Panc1 (cell line): Measurements from ENCODE around the gene ADARB2. TPM values are rescaled to one million over a fixed set of nuclear protein-coding genes. Genes with fewer than 3 reads are reported as not detected.
"Not testable (repeated sequence)": the region's sequence is repeated elsewhere in the genome, so short reads cannot be mapped to it uniquely, and the experiment has no call there.

Experiments
- ATAC-seq: fragments of 200-7000 bp; cut with Tn5 transposase; 2 replicates; pipeline ENCODE4 v1.9.1; 2020; ENCODE audit warnings: mild to moderate bottlenecking, moderate library complexity
- BruUV-seq: library from RNA; stranded (reverse); fragments of 400-500 nt; replicated peaks from 2 replicates; lab custom pipeline; 2021; lab: Mats Ljungman, UMichigan
- CTCF ChIA-PET: fragments of 300-600 bp; sonication (Branson Sonifier 250); formaldehyde crosslinking; loops from one replicate; lab custom pipeline; 2022; ENCODE audit warnings: antibody characterized with exemption; lab: Charles Lee
- POLR2A ChIA-PET: fragments of 300-600 bp; sonication (Branson Sonifier 250); formaldehyde crosslinking; loops from one replicate; lab custom pipeline; 2022; ENCODE audit warnings: antibody characterized with exemption; lab: Charles Lee
- DNase-seq: peaks from one replicate; pipeline ENCODE4 v3.0.0-alpha.2; 2010; ENCODE audit warnings: low read depth, low spot score
- H3K27ac ChIP-seq: 2 replicates; pipeline ENCODE4 v1.5.1; 2011; ENCODE audit warnings: mild to moderate bottlenecking, low read length, inconsistent platforms
- H3K27me3 ChIP-seq: fragments of 200-500 bp; sonication (Bioruptor generic); 2 replicates; pipeline ENCODE4 v1.6.0; 2014; ENCODE audit warnings: low read length, inconsistent platforms; ENCODE audit not compliant: control insufficient read depth, insufficient read depth
- H3K36me3 ChIP-seq: fragments of 200-500 bp; sonication (Bioruptor generic); 2 replicates; pipeline ENCODE4 v1.5.1; 2014; ENCODE audit warnings: inconsistent platforms, mild to moderate bottlenecking, low read length, moderate library complexity; ENCODE audit not compliant: control insufficient read depth, insufficient read depth
- H3K4me1 ChIP-seq: 2 replicates; pipeline ENCODE4 v1.5.1; 2011; ENCODE audit warnings: inconsistent platforms, mild to moderate bottlenecking, low read length, moderate library complexity; ENCODE audit not compliant: control insufficient read depth, insufficient read depth
- H3K4me3 ChIP-seq, 2 experiments: 2 replicates each; pipeline ENCODE4 v1.5.1; 2011 to 2012; ENCODE audit warnings: low read depth in 2 of 2, low read length in 2 of 2, mild to moderate bottlenecking in 2 of 2, inconsistent platforms in 1 of 2, moderate library complexity in 1 of 2
- H3K9me3 ChIP-seq: fragments of 200-500 bp; sonication (Bioruptor generic); 2 replicates; pipeline ENCODE4 v1.5.1; 2014; ENCODE audit warnings: low read depth, mild to moderate bottlenecking, inconsistent platforms, low read length, moderate library complexity; ENCODE audit not compliant: control insufficient read depth, insufficient read depth
- POLR2AphosphoS5 ChIP-seq: IDR thresholded peaks from 2 replicates; pipeline ENCODE4 v1.6.1; 2012; ENCODE audit warnings: mild to moderate bottlenecking, low read depth, low read length, moderate library complexity
- SIN3A ChIP-seq: IDR thresholded peaks from 2 replicates; pipeline ENCODE4 v1.6.1; 2012; ENCODE audit warnings: low read depth, mild to moderate bottlenecking, low read length, moderate library complexity, borderline replicate concordance; ENCODE audit not compliant: insufficient read depth
- TCF7L2 ChIP-seq: IDR thresholded peaks from 2 replicates; pipeline ENCODE4 v1.6.1; 2011; ENCODE audit warnings: mild to moderate bottlenecking, low read depth, low read length, inconsistent platforms
- in situ Hi-C: cut with HindIII; loops from 2 replicates; pipeline ENCODE4 v1.10.0; 2016; ENCODE audit warnings: low sequenced_read_pairs, low pct_unique_long_range_greater_than_20kb
- intact Hi-C: fragments of 100-400 bp; cut with micrococcal nuclease; formaldehyde crosslinking; loops from one replicate; pipeline ENCODE4 v1.10.0; 2022; ENCODE audit not compliant: unreplicated experiment
- total RNA-seq: library from RNA; stranded (reverse); gene quantifications from one replicate; pipeline ENCODE4 v1.2.1, GENCODE V29; 2021; ENCODE audit not compliant: unreplicated experiment
- TF ChIP-seq, protein P1 (sequence below): fragments of 450-650 bp; IDR thresholded peaks from 2 replicates; pipeline ENCODE4 v1.5.1; 2017; ENCODE audit warnings: mild to moderate bottlenecking
- TF ChIP-seq, protein P2 (sequence below), 2 experiments: IDR thresholded peaks; 2 replicates each; pipeline ENCODE4 v1.6.1; 2011 to 2012; ENCODE audit warnings: low read depth in 2 of 2, control low read depth in 1 of 2, low read length in 1 of 2, mild to moderate bottlenecking in 1 of 2, moderate library complexity in 1 of 2; ENCODE audit not compliant: insufficient read depth in 1 of 2

Gene ADARB2
- total RNA-seq, 1 experiment from 2014 or later = 0.31 TPM

DNA sequence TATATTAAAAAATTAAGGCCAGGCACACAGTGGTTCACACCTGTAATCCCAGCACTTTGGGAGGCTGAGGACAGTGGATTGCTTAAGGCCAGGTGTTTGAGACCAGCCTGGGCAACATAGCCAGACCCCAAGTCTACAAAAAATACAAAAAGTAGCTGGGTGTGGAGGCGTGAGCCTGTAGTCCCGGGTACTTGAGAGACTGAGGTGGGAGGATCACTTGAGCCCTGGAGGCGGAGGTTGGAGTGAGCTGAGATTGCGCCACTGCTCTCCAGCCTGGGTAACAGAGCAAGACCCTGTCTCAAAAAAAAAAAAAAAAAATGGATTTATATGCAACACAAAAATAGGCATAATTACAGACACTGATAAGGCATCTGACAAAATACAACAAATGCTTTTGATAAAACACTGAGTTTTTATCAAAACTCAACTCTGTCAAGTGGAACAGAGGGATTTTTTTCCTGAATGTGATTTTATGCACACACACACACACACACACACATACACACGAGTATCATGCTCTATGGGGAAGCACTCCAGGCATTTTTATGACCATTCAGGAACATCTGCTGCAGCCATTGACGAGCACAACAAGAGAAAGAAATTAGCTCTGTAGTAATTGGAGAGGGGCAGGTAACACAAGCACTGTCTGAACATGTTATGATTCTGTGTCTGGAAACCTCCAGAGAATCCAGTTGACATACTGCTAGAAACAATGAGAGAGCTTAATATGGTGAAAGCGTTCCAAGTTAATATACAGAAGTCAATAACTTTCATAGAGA, 488.0 kb downstream of the ADARB2 start:
- Histone ChIP-seq H3K27ac (no peak overlapping the region), H3K4me3 (no peak overlapping the region), H3K4me1 (no peaks in the 10 kb centered on the region), H3K9me3 (no peaks in the 10 kb centered on the region), H3K36me3 (no peaks in the 10 kb centered on the region), H3K27me3 (peaks cover 14% of the 10 kb centered on the region; the same call in 1 of the 2 replicates)
- no TSS peak for BruUV-seq
- ChIA-PET CTCF (no interaction called here), POLR2A (no interaction called here)
- intact Hi-C loops (no loop called here), in situ Hi-C loops (no loop called here)
- TF ChIP-seq SIN3A (no peak), TCF7L2 (no peak), POLR2AphosphoS5 (no peak)
- TF ChIP-seq, protein P1, sequence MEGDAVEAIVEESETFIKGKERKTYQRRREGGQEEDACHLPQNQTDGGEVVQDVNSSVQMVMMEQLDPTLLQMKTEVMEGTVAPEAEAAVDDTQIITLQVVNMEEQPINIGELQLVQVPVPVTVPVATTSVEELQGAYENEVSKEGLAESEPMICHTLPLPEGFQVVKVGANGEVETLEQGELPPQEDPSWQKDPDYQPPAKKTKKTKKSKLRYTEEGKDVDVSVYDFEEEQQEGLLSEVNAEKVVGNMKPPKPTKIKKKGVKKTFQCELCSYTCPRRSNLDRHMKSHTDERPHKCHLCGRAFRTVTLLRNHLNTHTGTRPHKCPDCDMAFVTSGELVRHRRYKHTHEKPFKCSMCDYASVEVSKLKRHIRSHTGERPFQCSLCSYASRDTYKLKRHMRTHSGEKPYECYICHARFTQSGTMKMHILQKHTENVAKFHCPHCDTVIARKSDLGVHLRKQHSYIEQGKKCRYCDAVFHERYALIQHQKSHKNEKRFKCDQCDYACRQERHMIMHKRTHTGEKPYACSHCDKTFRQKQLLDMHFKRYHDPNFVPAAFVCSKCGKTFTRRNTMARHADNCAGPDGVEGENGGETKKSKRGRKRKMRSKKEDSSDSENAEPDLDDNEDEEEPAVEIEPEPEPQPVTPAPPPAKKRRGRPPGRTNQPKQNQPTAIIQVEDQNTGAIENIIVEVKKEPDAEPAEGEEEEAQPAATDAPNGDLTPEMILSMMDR = no peak
- TF ChIP-seq, protein P2, sequence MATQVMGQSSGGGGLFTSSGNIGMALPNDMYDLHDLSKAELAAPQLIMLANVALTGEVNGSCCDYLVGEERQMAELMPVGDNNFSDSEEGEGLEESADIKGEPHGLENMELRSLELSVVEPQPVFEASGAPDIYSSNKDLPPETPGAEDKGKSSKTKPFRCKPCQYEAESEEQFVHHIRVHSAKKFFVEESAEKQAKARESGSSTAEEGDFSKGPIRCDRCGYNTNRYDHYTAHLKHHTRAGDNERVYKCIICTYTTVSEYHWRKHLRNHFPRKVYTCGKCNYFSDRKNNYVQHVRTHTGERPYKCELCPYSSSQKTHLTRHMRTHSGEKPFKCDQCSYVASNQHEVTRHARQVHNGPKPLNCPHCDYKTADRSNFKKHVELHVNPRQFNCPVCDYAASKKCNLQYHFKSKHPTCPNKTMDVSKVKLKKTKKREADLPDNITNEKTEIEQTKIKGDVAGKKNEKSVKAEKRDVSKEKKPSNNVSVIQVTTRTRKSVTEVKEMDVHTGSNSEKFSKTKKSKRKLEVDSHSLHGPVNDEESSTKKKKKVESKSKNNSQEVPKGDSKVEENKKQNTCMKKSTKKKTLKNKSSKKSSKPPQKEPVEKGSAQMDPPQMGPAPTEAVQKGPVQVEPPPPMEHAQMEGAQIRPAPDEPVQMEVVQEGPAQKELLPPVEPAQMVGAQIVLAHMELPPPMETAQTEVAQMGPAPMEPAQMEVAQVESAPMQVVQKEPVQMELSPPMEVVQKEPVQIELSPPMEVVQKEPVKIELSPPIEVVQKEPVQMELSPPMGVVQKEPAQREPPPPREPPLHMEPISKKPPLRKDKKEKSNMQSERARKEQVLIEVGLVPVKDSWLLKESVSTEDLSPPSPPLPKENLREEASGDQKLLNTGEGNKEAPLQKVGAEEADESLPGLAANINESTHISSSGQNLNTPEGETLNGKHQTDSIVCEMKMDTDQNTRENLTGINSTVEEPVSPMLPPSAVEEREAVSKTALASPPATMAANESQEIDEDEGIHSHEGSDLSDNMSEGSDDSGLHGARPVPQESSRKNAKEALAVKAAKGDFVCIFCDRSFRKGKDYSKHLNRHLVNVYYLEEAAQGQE (IDR thresholded peaks at IDR 0.05; ENCODE audit: insufficient read depth in 1 of 2, low read depth in 2 of 2, low read length in 1 of 2) = no peak
- DNase-seq (no peak), ATAC-seq (no peak)

DNA sequence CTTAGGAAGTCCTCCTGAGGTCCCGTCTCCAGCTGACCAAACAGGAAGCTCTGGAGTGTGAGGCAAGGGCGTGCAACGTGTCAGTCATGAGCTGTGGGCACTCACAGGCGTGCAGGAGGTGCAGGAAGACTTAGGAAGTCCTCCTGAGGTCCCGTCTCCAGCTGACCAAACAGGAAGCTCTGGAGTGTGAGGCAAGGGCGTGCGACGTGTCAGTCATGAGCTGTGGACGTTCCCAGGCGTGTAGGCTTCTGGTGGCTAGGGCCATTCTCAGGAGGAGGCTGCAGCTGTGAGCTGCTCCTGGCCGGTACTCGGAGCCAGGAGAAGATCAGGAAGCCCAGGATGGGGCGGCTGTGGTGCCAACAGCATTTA, 489.1 kb downstream of the ADARB2 start:
- BruUV-seq, H3K4me1 ChIP-seq, in situ Hi-C loops, H3K36me3 ChIP-seq, DNase-seq, H3K4me3 ChIP-seq, POLR2A ChIA-PET, intact Hi-C loops, H3K27ac ChIP-seq, H3K9me3 ChIP-seq, CTCF ChIA-PET, ATAC-seq: not testable (repeated sequence)
- H3K27me3 ChIP-seq = peaks cover 14% of the 10 kb centered on the region; the same call in 1 of the 2 replicates

DNA sequence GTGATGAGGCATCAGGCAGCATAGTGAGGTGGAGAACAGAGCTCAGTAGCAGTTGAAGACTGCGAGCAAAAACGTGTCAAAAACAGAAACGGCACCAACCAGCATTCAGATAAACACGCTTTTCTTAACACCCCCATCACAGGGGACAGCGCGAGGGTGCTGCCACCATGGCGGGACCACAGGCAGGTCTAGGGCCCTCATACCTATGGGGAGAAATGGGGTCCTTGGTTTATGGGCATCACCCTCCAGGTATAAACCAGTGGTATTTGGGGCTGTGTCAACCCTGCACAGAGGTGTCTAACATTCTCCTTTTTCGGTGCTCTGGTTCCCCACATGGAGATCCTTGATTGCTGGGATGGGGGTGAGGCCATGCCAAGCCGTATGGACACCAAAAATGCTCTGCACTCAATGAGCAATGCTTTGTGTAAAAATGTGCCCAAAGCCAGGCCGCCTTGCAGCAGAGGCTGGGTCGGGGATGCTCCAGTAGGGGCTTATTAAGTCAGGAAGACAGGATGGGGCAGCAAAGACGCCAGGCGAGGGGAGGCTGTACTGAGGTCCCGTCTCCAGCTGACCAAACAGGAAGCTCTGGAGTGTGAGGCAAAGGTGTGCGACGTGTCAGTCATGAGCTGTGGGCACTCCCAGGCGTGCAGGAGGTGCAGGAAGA, 489.6 kb downstream of the ADARB2 start:
- POLR2A ChIA-PET = no interaction called here
- Histone ChIP-seq H3K27ac (no peak overlapping the region), H3K9me3 (no peaks in the 10 kb centered on the region), H3K36me3 (no peaks in the 10 kb centered on the region), H3K4me3 (no peak overlapping the region), H3K27me3 (peaks cover 13% of the 10 kb centered on the region; the same call in 1 of the 2 replicates), H3K4me1 (no peaks in the 10 kb centered on the region)
- TF ChIP-seq, protein P1 = no peak
- TF ChIP-seq SIN3A (no peak), TCF7L2 (no peak), POLR2AphosphoS5 (no peak)
- TF ChIP-seq, protein P2 (IDR thresholded peaks at IDR 0.05; ENCODE audit: insufficient read depth in 1 of 2, low read depth in 2 of 2, low read length in 1 of 2) = no peak
- intact Hi-C loops (no loop called here), in situ Hi-C loops (no loop called here)
- CTCF ChIA-PET = no interaction called here
- BruUV-seq = no TSS peak
- DNase-seq (no peak), ATAC-seq (no peak)
